Muscle of back (tissue), 11 donors: ENCODE data around the gene CEP63. TPM values are rescaled to one million over a fixed set of nuclear protein-coding genes. Genes with fewer than 3 reads are reported as not detected.

Experiments used
- DNase-seq, 3 donors: peaks; one replicate each; pipeline versions ENCODE4 v3.0.0 to v3.0.0-alpha.2; 2013
- polyA plus RNA-seq, 10 donors: library from polyadenylated mRNA; unstranded; fragments of 120-200 nt; gene quantifications; one replicate each; pipeline ENCODE4 v1.2.1, GENCODE V29; 2013; ENCODE audit not compliant: insufficient read length in 10 of 10

The CEP63 gene
- polyA plus RNA-seq, 10 donors = 30.9 to 39.6 (median 36.0) TPM

GRCh38 chr3:134464689-134465365 is 21.0 kb upstream of the CEP63 start:
- DNase-seq = peak in 2 of 3 donors; percentile 85 to 92

DNA sequence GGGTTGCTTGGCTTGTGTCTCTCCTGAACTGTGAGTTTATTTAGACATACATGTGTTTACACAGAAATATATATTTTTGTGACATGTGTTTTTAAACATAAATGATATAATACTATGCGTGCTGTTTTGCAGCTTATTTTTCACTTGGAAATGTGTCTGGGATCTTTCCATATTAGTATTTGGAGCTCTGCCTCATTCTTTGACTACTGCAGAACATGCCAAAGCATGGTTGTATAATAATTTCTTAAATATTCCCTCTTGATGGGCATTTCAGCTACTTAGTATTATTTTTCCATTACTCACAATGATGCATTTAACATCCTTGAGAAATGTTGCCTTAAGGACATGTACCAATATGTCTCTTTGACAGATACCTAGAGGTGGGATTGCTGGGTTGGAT is 19.5 kb upstream of the CEP63 start:
- peak in 1 of 3 donors; percentile 74 for DNase-seq

DNA sequence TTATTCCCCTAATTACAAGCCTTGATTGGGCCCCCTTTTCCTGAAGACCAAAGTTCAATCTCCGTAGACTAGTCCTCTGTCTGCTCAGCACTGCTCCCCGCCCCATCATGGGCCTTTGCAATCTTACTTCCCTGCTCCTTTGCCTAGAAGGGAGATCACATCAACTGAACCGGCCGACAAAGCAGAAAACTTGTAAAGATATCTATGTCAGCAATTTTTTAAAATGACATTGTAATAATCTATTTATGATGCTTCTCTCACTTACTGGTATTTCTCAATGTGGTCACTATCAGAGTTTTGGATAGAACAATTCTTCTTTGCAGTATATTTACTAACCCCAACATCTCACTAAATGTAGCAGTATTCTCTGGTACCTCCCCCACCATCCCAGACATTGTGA is 17.3 kb upstream of the CEP63 start:
- no peak for DNase-seq

DNA sequence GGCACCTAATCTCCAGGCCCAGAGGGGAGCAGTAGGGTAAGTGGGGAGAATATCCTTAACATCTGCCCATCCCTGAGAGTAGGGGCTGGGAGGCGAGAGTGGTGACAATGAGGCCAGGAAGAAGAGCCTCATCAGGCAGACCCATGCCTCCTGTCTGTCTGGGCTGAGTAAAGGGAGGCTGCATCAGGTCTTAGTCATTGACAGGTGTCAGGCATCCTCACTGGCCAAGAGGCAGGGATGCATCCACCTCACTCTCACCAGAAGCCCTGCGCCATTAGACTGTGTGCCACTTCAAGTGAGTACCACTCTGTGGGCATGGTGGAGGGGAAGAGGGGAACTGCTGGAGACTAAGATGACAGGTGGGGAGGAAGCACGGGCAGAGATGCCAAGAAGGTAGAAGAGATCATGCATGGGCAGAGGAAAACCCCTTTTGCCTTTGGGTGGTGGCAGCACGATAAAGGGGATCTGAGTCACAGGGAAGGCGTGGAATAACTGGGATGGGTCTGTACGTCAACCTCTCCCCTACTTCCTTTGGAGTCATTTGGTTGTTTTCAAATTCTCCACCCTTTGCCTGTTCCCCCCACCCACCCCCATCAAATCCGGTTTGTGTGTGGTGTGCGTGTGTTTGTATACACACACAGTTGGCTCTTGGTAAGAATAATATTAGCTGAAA is 14.2 kb upstream of the CEP63 start:
- no peak for DNase-seq

- DNase-seq = no peak
These were observed 13.0 kb upstream of the CEP63 start for GRCh38 chr3:134472831-134473230.

DNA sequence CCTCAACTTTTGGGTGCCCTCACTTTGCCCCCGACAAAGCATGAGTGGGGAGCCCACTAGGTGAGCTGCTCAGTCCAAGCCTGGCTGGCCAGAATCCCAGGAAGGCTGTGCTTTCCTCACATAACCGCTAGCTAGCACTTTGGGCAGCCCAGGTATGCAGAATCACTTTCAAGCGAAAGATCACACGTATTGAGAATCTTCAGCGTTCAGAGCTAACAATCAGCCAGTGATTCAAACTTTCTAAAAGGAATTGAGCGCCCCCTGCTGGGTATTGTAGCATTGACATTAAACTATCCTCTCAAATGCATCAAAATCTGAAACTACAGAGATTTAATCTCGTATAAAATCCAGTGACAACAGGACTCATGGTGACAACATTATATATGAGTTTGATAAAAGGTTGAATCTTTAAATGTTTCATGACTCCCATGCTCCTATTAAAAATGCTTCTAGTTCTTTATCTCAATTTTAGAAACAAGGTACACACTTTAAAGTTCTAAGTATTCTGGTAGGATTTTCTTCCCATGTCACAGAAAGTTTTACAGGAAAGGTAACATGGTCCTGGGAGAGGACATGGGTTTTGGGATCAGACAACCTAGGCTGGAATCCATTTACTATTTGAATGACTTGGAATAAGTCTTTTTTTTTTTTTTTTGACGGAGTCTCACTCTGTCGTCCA is 11.8 kb upstream of the CEP63 start:
- DNase-seq = peak; percentile 83 to 89 (median 88)

GRCh38 chr3:134474956-134475355 is 10.9 kb upstream of the CEP63 start:
- DNase-seq = no peak

- DNase-seq = no peak
These were observed 9.6 kb upstream of the CEP63 start for GRCh38 chr3:134476306-134476705.

- DNase-seq = no peak
These were observed 8.9 kb upstream of the CEP63 start for GRCh38 chr3:134477002-134477401.

DNA sequence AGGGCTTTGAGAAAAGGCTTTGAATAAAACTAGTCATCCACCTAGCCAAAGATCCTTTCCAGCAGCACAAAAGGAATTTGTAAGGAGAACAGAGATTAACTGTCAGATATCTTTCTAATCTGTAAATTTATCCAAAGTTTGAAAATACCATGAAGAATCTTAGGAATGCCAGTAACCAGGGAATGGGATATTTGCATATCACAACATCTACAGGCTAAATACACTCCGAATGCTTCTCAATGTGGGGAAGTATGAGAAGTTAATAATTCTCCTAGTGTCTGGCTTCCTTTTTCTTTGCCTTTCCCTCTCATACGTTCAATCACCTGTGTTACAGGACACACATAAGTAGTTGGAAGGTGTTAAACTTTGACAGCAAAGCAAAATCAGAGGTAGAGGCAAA is 7.9 kb upstream of the CEP63 start:
- DNase-seq = no peak

DNA sequence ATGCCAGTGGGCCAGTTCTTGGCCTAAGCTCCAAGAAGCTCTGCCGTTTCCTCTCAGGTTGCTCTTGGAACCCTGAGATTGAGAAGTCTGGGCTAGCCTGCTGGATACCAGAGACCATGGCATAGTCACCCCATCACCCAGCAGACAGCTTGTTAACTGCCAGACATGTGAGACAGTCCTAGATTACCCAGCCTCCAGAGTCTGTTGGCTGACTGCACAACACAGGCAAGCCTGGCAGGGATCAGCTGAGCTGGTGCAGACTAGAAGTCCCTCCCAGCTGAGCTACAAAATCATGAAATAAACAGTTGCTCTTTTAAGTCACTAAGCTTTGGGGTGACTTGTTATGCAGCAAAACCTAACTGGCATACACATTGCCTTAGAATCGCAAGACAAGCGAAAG is 5.3 kb upstream of the CEP63 start:
- DNase-seq = no peak

DNA sequence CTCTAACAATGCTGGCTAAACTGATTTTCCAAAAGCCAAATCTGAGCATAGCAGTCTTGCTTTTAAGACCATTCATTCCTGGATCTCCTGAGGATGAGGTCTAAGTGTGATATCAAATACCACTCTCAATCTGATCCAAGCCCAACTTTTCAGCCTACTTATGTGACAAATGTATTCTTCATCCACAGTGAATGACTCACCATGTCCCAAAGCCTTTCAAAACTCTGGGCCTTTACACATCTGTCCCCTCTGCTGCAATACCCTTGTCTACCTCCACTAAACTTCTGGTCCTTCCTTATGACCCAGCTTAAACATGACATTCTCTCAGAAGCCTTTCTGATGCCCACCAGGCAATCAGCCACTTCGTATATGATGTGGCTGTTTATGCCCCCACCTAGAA is 4.7 kb upstream of the CEP63 start:
- no peak for DNase-seq

DNA sequence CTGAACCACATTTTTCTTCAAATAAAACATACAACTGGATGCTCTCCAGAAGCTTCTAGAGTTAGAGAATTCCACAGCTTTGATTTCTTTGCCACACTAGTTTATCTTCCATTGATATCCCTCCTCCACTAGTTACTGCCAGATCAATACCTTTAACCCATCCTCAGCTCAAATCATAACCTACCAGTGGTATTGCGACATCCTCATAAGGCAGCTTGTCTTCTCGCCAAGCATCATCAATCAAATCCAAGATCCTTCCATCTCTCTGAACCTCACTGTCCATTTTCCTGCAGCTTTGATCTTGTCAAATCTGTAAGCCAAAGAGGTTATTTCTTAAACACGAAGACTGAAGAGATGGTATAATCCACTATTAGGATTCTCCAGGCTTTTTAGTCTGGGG is 3.2 kb upstream of the CEP63 start:
- DNase-seq = no peak

DNA sequence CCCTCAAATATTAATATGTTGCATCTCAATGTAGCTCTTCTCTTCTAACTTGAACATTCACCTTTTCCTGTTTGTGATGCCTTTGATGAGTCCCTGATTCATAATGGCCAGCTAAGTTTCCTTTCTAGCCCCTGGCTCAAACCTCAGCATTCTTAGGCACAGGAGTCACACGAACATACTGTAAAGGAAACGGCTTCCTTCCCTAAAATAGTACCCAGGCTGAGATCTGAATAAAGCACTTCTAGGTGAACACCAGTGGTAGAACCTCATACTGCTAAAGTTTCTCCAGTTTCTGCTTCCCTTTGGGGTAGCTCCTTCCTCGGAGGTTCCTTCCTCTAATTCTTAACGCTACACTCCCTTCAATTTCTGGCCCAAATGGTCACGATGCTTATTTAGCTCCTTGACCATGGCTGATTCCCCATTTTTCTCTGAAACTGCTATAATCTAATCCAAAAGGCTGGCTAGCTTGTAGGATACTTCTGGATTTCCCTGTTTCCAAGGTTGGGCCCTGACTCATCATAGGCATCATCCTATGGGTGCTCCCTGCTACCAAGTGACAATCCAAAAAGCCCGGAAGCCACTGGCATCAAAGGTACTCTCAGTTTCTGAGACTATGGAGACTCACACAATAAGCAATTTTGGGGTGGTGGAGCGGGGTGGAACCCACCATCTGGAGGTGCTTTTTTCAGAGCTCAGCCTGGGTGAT is 2.5 kb upstream of the CEP63 start:
- peak in 1 of 3 donors; percentile 72 for DNase-seq

DNA sequence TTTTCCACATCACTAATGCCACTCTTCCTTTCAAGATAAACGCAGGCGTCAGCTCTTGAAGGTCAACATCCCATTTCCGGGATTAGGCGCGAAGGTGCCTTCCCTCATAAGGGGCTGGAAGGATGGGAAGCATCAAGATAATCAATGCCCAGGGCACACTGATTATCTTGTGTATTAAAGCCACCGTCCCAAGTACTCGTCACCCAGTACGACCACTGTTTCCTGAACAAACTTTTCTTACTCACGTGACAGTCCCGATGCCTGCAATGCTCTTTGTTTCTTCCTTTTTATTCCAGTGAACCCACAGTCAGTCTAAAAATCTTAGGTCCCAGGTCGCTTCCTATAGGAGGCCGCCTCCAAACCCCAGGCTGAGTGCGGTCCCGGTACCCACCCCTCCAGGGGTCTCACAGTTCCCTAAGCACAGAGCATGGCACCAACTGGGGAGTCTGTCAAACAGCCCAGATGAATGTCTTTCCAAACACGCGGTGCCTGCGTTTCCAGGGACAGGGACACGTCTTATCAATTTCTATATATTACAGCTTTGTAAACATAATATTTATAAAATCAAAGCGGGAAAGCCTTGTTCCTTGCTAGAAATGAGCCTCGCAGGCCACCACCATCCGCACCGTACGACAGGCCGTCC is 661 bp upstream of the CEP63 start:
- no peak for DNase-seq

GRCh38 chr3:134486577-134487041 is 752 bp downstream of the CEP63 start:
- no peak for DNase-seq

GRCh38 chr3:134487406-134487805 is 1.5 kb downstream of the CEP63 start:
- DNase-seq = peak in 1 of 3 donors; percentile 43

DNA sequence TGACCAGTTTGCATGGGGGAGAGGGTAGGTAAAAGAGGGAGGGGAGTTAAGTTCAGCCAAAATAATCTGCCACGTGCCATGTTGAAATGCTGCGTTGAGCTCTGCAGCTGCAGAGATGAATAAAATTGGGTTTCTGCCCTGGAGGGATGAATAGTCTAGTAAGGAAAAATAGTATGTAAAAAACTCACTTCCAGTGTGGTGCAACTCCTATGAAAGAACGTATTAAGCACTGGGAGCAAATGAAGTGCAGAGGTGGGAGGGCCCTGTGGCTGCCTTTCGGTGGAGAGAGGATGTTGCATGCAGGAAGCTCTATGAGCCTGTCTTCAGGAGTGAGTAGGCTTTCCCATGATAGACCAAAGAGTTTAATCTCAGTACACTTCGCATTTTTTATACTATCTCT is 8.6 kb downstream of the CEP63 start:
- no peak for DNase-seq

GRCh38 chr3:134495980-134496379 is 10.1 kb downstream of the CEP63 start:
- DNase-seq = no peak

DNA sequence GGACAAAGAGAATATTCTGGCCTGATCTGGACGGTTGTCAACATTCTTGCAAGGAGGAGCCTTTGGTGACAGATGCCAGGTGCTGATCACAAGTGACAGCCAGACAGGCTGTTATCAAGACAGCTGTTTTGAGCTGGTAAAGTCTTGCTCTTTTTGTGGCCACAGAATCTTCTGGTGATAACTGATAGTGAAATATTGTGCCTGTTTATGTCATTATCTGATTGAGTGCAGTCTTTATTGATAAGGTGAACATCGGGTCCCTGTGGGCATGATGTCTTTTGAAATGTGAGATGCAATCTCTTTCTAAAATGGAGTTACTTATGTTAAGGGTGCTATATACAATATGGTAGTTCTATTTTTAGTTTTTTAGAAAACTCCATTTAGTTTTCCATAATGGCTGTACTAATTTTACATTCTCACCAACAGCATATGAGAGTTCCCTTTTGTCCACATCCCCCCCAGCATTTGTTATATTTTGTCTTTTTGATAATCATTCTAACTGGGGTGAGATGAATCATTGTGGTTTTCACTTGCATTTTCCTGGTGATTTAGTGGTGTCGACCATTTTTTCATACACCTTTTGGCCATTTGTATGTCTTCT is 10.7 kb downstream of the CEP63 start:
- DNase-seq = no peak

DNA sequence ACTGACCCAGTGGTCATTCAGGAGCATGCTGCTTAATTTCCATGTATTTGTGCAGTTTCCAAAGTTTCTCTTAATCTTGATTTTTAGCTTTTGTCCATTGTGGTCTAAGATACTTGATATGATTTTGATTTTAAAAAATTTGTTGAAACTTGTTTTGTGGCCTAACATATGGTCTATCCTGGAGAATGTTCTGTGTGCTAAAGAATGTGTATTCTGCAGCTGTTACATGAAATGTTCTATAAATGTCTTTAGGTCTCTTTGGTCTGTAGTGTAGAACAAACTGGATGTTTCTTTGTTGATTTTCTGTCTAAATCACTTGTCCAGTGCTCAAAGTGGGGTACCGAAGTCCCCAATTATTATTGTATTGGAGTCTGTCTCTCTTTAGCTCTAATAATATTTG is 17.4 kb downstream of the CEP63 start:
- no peak for DNase-seq
